Endodermal cell (in vitro differentiated cells): Measurements from ENCODE around the gene KCNMA1. TPM values are rescaled to one million over a fixed set of nuclear protein-coding genes. Genes with fewer than 3 reads are reported as not detected.

ENCODE experiments used
- DNase-seq: peaks from one replicate; pipeline ENCODE4 v3.0.0-alpha.2; 2017
- H3K27ac ChIP-seq: 2 replicates; pipeline ENCODE4 v1.5.1; 2013; ENCODE audit warnings: mild to moderate bottlenecking, low read depth, low read length, moderate library complexity
- H3K27me3 ChIP-seq: 2 replicates; pipeline ENCODE4 v1.6.1; 2013; ENCODE audit warnings: mild to moderate bottlenecking, low read length, moderate library complexity; ENCODE audit not compliant: insufficient read depth, control insufficient read depth, poor library complexity, severe bottlenecking
- H3K36me3 ChIP-seq: 2 replicates; pipeline ENCODE4 v1.7.0; 2013; ENCODE audit warnings: mild to moderate bottlenecking, low read length, moderate library complexity; ENCODE audit not compliant: control insufficient read depth, insufficient read depth
- H3K4me1 ChIP-seq: one replicate; pipeline ENCODE4 v1.7.0; 2013; ENCODE audit warnings: low read length; ENCODE audit not compliant: control insufficient read depth, insufficient read depth
- H3K4me3 ChIP-seq: 2 replicates; pipeline ENCODE4 v1.5.1; 2013; ENCODE audit warnings: mild to moderate bottlenecking, low read length, moderate library complexity
- H3K9ac ChIP-seq: 2 replicates; pipeline ENCODE4 v1.6.1; 2013; ENCODE audit warnings: mild to moderate bottlenecking, low read length, moderate library complexity; ENCODE audit not compliant: poor library complexity, severe bottlenecking; ENCODE audit errors: extremely low read depth
- H3K9me3 ChIP-seq: 2 replicates; pipeline ENCODE4 v1.6.1; 2013; ENCODE audit warnings: mild to moderate bottlenecking, low read length, moderate library complexity; ENCODE audit not compliant: control insufficient read depth
- H3K27ac Mint-ChIP-seq: 2 replicates; pipeline ENCODE4 v1.8.0; 2020; ENCODE audit warnings: mixed read lengths
- H3K27me3 Mint-ChIP-seq: 2 replicates; pipeline ENCODE4 v1.8.0; 2021; ENCODE audit warnings: mild to moderate bottlenecking, mixed read lengths; ENCODE audit not compliant: insufficient read depth
- H3K36me3 Mint-ChIP-seq: 2 replicates; pipeline ENCODE4 v1.8.0; 2020; ENCODE audit warnings: low read depth, mixed read lengths
- H3K4me1 Mint-ChIP-seq: 2 replicates; pipeline ENCODE4 v1.8.0; 2020; ENCODE audit warnings: mixed read lengths
- H3K4me3 Mint-ChIP-seq: 2 replicates; pipeline ENCODE4 v1.8.0; 2020; ENCODE audit warnings: mild to moderate bottlenecking, moderate library complexity, mixed read lengths
- H3K9me3 Mint-ChIP-seq: 2 replicates; pipeline ENCODE4 v1.8.0; 2020; ENCODE audit warnings: mild to moderate bottlenecking, mixed read lengths
- CTCF ChIP-seq: fragments of 200-600 bp; sonication (generic); conservative IDR thresholded peaks from 2 replicates; pipeline ENCODE4 v1.5.0; 2021; ENCODE audit warnings: antibody characterized with exemption, mild to moderate bottlenecking
- WGBS, 2 experiments: methylation state at CpG; one replicate each; pipeline versions ENCODE4 v1.1.5 to v1.1.7; 2013; ENCODE audit warnings: missing lambda C conversion rate in 2 of 2, mixed read lengths in 1 of 2; ENCODE audit not compliant: insufficient coverage in 1 of 2, insufficient read length in 1 of 2; 5-methylcytosine and 5-hydroxymethylcytosine counted together
- total RNA-seq, 2 donors: library from RNA; stranded (reverse); fragmentation: NEBNext Ultra II Directional in 1 of 2; extraction: Animal tissue kit (Norgen Biotek cat#: 25700) in 1 of 2; gene quantifications; 2 replicates in 1 of 2; 3 replicates in 1 of 2; pipeline ENCODE4 v1.2.1, GENCODE V29; 2021

Gene KCNMA1
- total RNA-seq, 2 donors from 2014 or later: 0.55 to 1.3 TPM

- H3K36me3 ChIP-seq: no peaks in the 10 kb centered on the region
Measured at GRCh38 chr10:77486517-77486916, 151.1 kb downstream of the KCNMA1 start.

GRCh38 chr10:77485847-77486246 lies 151.8 kb downstream of the KCNMA1 start:
- Mint-ChIP-seq H3K9me3 (no peaks in the 10 kb centered on the region), H3K4me1 (peaks cover 12% of the 10 kb centered on the region), H3K4me3 (no peak overlapping the region), H3K36me3 (no peaks in the 10 kb centered on the region), H3K27me3 (peaks cover 2% of the 10 kb centered on the region), H3K27ac (no peak overlapping the region)
- Histone ChIP-seq H3K27ac (no peak overlapping the region), H3K36me3 (no peaks in the 10 kb centered on the region), H3K9me3 (no peaks in the 10 kb centered on the region), H3K9ac (no peak overlapping the region), H3K27me3 (no peaks in the 10 kb centered on the region), H3K4me3 (no peak overlapping the region), H3K4me1 (no peaks in the 10 kb centered on the region)
- TF ChIP-seq CTCF: peak; percentile 36
- 85 to 89% methylated on average over 1 to 2 of the region's 2 CpGs for WGBS, 2 experiments
- DNase-seq: no peak

More at GRCh38 chr10:77486517-77486916, 151.1 kb downstream of the KCNMA1 start:
- no peak overlapping the region for H3K9ac ChIP-seq
- no peak overlapping the region for H3K4me3 ChIP-seq
- no peaks in the 10 kb centered on the region for H3K36me3 Mint-ChIP-seq
- peaks cover 12% of the 10 kb centered on the region for H3K4me1 Mint-ChIP-seq
- WGBS, 2 experiments: 88 to 100% methylated on average over 2 to 3 of the region's 3 CpGs
- no peak overlapping the region for H3K4me3 Mint-ChIP-seq
- H3K27ac ChIP-seq: no peak overlapping the region
- H3K27me3 Mint-ChIP-seq: peaks cover 2% of the 10 kb centered on the region
- DNase-seq: no peak
- no peaks in the 10 kb centered on the region for H3K27me3 ChIP-seq
- no peaks in the 10 kb centered on the region for H3K4me1 ChIP-seq
- no peaks in the 10 kb centered on the region for H3K9me3 ChIP-seq
- H3K27ac Mint-ChIP-seq: no peak overlapping the region
- TF ChIP-seq CTCF: no peak
- no peaks in the 10 kb centered on the region for H3K9me3 Mint-ChIP-seq

GRCh38 chr10:77482072-77482471 lies 155.5 kb downstream of the KCNMA1 start:
- Mint-ChIP-seq H3K36me3 (no peaks in the 10 kb centered on the region), H3K27me3 (peaks cover 2% of the 10 kb centered on the region), H3K4me1 (peaks cover 9% of the 10 kb centered on the region), H3K9me3 (no peaks in the 10 kb centered on the region), H3K4me3 (no peak overlapping the region), H3K27ac (no peak overlapping the region)
- DNase-seq: no peak
- Histone ChIP-seq H3K9me3 (no peaks in the 10 kb centered on the region), H3K27me3 (no peaks in the 10 kb centered on the region), H3K9ac (no peak overlapping the region), H3K4me1 (no peaks in the 10 kb centered on the region), H3K27ac (no peak overlapping the region), H3K36me3 (no peaks in the 10 kb centered on the region), H3K4me3 (no peak overlapping the region)
- TF ChIP-seq CTCF: no peak
- 60 to 74% methylated on average over 2 of the region's 2 CpGs for WGBS, 2 experiments
